Posterior vena cava (tissue), 2 donors: ENCODE results near the gene SFXN3. TPM values are rescaled to one million over a fixed set of nuclear protein-coding genes. Genes with fewer than 3 reads are reported as not detected.

Experiments used
- DNase-seq: peaks from one replicate; pipeline ENCODE4 v3.0.0-alpha.2; 2020; ENCODE audit warnings: low spot score
- intact Hi-C, 2 donors: fragments of 100-400 bp; cut with DNase I; formaldehyde crosslinking; loops; one replicate each; pipeline versions ENCODE4 v1.14.1 to v1.14.2; 2022 to 2023
- total RNA-seq, 2 donors: library from RNA; stranded (reverse); fragmentation: NEBNext Ultra II Directional; extraction: Animal tissue kit (Norgen Biotek cat#: 25700); gene quantifications; one replicate each; pipeline ENCODE4 v1.2.1, GENCODE V29; 2021
- donor health status: DM: yes; HTN: yes; CAD: no.
- donor health status: DM: yes; HTN: yes; CAD: no.

Gene SFXN3
- total RNA-seq, 2 donors from 2014 or later: 72.7 to 79.5 TPM

DNA sequence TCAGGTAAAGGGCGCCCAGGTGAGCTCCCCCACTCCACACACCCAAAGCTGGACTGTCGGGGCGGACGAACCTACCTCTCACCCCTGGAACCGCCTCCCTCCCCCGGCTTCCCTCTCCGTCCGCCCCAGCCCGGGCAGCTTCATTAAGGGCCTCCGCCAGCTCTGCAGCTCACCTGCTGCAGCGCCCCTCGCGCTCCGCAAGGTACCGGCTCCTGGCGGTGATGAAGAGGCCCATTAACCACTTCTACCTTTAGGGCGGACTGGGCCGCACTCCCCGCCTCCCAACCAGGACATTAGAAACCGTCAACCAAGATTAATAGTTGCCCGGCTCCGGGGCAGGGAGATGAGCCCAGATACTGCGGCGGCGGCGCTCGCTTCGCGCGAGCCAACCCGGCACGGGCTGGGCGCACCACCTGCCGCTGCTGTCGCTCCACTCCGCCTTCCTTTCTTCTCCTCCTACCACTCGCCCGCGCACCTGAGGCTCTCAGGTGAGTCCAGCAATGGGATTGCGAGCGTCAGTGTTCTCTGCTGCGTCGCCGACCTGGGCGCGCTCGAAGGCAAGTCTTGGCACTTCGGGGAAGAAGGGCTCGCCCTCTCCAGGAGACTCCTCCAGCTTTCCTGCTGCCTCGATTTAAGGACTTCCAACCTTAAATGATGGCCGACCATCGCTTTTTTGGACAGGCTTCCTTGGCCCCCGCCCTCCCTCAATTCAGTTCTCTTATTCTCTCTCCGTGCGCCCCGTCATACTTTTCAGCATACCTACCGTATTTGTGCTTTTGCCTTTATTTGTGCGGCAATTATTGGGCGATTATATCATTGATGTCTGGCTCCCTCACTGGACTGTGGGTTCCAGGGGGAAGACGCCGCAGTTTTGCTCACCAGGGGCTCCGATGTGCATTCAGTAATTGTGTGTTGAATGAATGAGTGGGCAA is 17.2 kb downstream of the SFXN3 start:
- DNase-seq: no peak
- intact Hi-C loops: no loop called here

DNA sequence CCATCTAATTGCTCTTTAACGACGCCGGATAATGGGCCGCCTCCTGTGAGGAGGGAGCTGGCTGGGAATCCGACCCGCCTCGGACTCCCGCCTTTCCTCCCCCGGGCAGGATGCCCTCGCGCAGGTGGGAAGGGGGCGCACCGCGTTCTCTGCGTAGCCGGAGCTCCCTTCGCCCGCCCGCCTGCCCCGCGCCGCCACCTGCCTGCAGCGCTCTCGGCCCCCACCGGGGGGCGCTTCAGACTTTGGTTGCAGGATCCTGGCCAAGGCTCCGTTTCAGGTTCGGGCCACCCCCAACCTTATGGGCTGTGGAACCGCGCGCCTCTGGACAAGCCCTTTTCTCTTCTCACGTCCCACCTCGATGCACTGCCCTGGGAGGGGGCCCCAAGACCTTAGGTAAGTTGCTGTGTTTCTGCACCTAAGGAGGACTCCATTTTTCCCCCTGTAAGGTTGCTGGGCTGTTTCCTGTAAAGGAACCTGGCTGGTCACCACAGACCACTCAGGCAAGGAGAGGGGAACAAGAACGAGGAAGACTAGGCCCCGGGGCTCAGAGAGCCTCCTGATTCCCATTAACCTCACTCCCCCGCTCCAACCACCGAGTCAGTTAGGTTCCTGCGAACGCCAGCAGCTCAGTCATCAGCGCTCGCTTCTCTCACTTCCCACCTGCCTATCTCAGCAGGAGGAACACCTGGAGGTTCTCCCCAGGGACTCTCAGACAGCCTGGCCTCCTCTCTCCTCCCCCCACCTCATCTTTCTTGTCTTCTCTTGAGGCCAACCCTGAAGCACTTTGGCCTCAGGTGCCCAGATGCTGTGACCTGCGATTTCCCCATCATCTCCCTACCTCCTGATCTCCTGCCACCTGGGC is 19.4 kb downstream of the SFXN3 start:
- intact Hi-C loops: no loop called here
- DNase-seq: peak; percentile 90

DNA sequence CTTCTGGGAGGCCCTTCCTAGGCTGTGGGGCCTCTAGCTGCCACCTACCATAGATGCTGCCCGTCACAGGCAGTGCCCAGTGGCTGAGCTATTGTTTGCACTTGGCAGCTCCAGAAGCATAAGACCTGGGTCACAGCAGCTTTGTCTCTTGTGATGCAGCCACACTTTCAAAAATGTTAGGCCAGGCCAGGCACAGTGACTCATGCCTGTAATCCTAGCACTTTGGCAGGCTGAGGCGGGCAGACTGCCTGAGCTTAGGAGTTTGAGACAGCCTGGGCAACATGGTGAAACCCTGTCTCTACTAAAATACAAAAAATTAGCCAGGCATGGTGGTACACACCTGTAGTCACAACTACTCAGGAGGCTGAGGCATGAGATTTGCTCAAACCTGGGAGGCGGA is 21.3 kb downstream of the SFXN3 start:
- intact Hi-C loops: no loop called here
- no peak for DNase-seq

DNA sequence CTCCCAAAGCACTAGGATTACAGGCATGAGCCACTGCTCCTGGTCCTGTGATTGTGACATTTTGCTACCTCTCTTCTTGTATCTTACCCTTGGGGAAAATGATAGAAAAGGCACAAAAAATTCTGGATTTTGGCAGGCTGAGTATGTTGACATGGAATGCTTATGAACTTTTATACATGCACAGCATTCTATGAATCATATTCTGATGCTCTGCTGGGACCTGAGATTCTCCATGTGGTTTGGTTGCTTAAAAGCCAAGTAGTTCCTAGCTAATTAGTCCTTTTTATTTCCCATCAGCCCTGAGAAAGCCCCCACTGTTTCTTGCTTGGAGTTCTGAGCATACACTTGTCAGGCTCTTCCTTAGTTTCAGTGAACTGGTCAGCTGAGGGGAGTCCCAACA is 22.5 kb downstream of the SFXN3 start:
- no peak for DNase-seq
- intact Hi-C loops: no loop called here

DNA sequence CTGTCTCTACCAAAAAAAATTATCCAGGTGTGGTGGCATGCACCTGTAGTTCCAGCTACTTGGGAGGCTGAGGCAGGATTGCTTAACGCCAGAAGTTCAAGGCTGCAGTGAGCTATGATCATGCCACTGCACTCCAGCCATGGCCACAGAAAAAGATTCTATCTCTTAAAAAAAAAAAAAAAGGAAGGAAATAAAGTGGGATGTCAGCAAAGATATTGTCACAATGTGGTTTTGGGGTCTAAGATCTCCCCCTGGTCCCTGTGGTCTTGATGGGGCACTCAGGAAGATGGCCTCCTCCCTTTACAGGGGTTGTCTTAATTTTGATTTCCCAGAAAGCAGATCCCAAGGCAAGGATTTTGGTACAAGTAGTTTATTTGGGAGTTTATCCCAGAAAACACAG is 23.3 kb downstream of the SFXN3 start:
- intact Hi-C loops: no loop called here
- DNase-seq: no peak

DNA sequence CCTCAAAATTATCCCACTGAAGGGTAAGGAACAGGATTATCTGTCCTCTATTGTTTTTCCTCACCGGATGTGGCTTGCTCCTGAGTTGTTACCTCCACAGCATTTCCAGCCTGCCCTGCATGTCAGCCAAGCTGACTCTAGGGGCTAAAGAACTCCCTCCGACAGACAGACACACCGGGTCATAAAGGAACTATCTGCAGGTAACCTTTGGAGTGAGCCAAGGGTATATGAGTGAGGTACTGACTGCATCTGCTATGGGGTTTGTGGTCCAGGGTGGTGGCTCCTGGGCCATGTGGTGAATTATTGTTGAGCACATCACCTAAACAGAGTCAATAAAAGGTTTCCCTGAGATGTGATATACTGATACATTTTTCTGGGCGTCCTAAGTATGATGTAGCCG is 23.8 kb downstream of the SFXN3 start:
- intact Hi-C loops: no loop called here
- DNase-seq: no peak

DNA sequence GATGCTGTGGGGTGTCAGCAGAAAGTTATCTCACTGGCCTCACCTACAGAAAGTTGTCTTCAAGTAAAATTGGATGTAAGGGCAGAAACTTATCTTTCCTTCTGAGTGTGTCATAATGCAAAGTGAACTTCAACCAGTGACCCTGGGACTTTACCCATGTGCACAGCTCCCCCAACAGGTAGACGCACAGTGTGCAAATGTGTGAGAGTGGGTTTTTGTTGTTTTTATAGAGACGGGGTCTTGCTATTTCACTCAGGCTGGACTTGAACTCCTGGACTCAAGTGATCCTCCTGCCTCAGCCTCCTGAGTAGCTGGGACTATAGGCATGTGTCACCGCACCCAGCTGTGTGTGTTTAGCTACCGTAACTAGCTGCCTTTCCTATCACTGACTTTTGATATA is 24.4 kb downstream of the SFXN3 start:
- intact Hi-C loops: no loop called here
- no peak for DNase-seq

DNA sequence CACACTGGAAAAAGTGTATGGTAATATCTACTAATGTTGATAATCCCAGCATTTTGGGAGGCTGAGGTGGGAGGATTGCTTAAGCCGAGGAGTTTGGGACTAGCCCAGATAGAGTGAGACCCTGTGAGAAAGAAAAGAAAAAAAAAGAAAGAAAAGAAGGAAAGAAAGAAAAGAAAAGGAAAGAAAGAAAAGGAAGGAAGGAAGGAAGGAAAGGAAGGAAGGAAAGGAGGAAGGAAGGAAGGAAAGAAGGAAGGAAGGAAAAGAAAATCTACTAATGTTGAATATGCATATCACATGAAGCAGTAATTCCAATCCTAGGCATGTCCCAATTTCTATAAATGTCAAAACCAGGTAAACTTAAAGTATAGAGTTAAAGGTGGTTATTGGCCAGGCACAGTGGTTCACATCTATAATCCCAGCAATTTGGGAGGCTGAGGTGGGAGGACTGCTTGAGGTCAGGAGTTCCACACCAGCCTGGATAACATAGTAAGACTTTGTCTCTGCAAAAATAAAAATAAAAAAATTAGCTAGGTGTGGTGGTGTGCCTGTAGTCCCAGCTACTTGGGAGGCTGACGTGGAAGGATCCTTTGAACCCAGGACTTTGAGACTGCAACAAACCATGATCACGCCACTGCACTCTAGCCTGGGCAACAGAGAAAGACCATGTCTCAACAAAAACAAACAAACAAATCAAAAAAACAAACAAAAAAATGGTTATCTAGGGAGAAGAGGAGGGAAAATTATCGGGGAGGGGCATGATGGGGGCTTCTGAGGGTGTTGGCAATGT is 25.5 kb downstream of the SFXN3 start:
- intact Hi-C loops: no loop called here
- DNase-seq: no peak

DNA sequence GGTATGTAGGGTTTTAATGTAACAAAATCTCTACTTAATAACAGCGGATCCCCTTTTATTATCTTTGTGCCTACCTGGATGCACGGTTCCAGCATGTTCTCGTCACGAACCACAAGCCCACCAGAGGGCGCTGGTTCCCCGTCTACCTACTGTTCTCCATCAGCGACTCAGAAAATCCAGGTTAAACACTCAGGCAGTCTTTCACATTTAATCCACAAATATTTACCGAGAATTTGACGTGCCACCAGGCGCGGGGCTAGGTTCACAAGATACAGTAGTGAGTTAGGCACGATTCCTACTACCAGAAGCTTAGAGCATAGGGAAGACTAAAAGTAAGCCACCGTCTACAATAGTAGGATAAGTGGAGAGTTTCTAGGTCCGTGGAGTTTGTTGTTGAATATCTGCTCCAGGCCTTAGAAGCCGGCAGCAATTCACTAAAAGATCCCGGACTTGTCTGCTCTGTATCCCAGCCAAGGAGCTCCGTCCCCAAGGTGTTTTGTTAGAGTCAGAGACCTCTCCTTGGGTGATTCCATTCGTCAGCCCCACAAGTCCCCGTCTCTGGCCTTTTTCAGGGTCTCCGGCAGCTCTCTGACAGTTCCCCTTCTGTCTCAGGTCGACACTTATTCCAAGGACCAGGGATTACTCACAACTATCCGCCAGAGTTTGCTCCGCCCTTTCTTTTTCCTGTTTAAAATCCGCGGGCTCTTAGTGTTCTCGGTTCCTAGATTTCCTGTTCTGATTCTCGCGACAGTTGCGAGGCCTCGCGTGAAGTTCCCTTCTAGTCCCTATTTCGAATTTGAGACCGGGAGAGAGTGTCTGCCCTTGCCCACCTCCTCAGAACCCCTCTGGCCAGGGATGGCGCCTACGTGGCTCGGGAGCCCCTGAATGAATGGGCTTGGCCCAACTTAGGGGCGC is 29.3 kb downstream of the SFXN3 start:
- DNase-seq: peak; percentile 97
- intact Hi-C loops: no loop called here

DNA sequence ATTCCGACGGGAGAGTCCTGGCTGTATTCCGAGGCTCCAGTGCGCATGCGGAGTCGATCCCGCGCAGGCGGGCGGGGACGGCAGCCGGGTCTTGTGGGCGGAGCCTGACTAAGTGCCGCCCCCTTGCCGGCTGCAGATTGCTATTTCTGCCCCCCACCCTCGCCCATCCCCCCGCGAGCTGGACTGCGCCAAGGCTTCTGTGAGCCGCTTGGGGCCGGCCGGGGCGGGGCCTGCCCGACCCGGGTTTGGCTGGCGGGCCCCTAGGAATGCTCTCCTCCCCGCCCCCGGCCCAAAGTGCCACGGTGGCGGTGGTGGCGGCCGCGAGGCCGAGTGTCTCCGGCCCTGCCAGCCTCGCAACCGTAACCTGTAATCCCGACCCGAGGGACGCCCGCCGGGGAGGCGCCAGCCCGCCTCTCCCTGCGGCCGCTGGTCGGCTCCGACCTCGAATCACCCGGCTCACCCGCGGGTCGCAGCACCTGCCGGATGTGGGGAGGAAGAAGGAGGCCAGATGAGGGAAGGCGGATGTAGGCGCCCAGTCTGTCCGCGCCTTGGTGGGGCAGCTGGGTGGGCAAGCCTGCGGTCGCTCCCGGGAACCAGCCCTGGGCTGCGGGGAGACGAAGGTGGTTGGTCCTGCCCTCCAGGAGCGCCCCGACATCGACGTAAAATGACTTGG is 30.1 kb downstream of the SFXN3 start:
- DNase-seq: peak; percentile 98
- intact Hi-C loops: no loop called here

DNA sequence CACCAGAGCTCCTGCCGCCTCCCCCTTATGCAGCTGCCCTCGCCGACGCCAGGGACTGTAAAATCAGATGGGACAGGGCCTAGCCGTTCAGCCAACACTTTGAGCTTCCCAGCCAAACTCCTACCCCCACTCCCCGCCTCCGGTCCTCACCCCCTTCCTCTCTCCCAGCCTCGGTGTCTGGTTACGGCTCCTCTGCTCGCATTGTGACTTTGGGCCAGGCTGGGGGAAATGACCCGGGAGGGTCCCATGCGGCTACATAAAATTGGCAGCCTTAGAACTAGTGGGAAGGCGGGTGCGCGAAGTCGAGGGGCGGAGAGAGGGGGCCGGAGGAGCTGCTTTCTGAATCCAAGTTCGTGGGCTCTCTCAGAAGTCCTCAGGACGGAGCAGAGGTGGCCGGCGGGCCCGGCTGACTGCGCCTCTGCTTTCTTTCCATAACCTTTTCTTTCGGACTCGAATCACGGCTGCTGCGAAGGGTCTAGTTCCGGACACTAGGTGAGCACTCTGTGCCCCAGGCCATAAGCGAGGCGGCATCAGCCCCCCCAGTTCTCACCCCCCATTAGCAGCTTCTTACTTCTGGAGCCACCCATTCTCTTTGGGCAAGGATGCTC is 30.7 kb downstream of the SFXN3 start, which contains the start of gene KAZALD1:
Gene KAZALD1 (plus strand): TSS at position 366 of the 608 bp plus-strand sequence. CDS start 604 bp downstream, outside the sequence.
- intact Hi-C loops: no loop called here
- DNase-seq: peak; percentile 85

DNA sequence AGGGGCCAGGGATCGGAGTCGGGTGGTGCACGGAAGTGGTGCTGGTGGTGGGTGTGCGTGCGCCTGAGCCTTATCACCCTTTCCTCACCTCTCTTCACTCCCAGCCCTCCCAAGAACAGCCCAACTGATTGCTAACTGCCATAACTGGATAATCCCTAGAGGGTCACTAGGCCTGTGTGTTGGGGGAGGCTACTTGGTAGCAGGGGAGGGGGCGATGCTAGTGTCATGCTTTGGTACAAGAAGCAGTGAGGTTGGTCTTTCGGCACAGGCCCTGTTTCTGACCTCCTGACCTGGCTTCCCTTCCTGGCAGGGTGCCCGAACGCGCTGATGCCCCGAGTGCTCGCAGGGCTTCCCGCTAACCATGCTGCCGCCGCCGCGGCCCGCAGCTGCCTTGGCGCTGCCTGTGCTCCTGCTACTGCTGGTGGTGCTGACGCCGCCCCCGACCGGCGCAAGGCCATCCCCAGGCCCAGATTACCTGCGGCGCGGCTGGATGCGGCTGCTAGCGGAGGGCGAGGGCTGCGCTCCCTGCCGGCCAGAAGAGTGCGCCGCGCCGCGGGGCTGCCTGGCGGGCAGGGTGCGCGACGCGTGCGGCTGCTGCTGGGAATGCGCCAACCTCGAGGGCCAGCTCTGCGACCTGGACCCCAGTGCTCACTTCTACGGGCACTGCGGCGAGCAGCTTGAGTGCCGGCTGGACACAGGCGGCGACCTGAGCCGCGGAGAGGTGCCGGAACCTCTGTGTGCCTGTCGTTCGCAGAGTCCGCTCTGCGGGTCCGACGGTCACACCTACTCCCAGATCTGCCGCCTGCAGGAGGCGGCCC is 31.4 kb downstream of the SFXN3 start:
- intact Hi-C loops: no loop called here
- peak; percentile 87 for DNase-seq

DNA sequence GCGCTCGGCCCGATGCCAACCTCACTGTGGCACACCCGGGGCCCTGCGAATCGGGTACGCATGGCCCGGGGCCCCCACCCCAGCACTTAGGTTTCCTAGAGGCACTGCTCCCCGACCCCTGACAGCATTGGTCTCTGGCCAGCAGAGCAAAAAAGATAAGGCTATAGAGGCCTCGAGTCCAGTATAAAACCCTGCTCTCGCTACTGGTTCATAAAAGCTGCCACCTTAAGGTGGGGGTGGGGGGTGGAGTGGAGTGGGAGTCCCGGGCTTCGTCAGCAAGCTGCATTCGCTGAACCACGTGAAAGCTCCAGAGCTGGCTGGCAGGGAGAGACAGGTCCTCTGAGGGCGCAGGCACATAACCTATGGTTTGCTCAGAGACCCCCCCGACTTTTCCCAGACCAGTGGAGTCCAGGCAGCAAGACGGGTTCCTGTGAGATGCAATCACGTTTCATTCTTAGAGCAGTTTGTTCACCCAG is 32.1 kb downstream of the SFXN3 start:
- no peak for DNase-seq
- intact Hi-C loops: no loop called here

DNA sequence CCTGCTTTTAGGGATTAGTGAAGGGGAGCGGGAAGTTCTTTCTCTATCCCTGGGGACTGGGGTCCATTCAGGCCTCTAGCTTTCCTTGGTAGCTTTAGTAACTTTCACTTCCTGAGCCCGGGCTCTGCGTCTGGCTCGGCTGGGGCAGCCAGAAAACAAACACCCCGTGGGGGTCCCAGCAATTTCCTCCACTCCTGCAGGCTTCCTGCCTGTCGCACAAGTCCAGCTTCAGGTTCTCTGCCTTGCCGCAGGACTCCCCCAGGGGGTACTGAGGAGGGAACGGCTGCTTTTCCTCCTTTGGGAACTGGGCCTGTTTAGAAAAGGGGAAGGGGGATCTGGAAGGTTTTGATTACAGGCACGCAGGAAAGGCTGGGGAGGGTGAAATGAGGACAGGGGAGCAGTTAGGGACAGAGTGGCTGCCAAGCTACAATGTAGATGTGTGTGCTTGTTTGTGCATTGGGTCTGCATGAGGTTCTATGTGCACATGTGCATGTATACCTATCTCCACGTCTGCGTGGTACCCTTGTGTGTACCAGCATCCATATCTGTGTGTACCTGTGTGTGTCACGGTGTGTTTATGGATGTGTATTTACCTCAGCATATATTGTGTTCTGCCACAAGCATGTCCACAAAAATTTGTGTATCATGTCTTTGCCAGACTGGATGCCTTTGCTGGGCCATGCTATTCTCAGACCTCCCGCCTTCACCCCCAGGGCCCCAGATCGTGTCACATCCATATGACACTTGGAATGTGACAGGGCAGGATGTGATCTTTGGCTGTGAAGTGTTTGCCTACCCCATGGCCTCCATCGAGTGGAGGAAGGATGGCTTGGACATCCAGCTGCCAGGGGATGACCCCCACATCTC is 32.7 kb downstream of the SFXN3 start:
- intact Hi-C loops: no loop called here
- DNase-seq: no peak

DNA sequence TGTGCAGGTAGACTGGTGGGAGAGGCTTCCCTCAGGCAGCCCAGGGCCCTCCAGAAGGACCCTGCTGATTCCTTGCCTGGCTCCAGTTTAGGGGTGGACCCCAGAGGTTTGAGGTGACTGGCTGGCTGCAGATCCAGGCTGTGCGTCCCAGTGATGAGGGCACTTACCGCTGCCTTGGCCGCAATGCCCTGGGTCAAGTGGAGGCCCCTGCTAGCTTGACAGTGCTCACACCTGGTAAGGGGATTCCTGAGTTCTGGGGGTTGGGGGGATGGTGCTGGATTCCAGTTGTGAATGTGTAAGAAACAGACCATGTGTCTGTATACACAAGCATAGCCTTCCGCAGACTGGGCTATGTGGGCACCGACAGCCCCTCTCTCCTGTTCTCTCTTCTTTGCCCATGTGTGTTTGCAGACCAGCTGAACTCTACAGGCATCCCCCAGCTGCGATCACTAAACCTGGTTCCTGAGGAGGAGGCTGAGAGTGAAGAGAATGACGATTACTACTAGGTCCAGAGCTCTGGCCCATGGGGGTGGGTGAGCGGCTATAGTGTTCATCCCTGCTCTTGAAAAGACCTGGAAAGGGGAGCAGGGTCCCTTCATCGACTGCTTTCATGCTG is 33.5 kb downstream of the SFXN3 start:
- no peak for DNase-seq
- intact Hi-C loops: no loop called here
